ENCODE data around the gene CUL4A.

- TF ChIP-seq, protein P1, sequence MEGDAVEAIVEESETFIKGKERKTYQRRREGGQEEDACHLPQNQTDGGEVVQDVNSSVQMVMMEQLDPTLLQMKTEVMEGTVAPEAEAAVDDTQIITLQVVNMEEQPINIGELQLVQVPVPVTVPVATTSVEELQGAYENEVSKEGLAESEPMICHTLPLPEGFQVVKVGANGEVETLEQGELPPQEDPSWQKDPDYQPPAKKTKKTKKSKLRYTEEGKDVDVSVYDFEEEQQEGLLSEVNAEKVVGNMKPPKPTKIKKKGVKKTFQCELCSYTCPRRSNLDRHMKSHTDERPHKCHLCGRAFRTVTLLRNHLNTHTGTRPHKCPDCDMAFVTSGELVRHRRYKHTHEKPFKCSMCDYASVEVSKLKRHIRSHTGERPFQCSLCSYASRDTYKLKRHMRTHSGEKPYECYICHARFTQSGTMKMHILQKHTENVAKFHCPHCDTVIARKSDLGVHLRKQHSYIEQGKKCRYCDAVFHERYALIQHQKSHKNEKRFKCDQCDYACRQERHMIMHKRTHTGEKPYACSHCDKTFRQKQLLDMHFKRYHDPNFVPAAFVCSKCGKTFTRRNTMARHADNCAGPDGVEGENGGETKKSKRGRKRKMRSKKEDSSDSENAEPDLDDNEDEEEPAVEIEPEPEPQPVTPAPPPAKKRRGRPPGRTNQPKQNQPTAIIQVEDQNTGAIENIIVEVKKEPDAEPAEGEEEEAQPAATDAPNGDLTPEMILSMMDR (tag by site-specific recombination; IDR thresholded peaks at IDR 0.05) = no peak
- no peak for TF ChIP-seq ZNF175 (tag by site-specific recombination; IDR thresholded peaks at IDR 0.05)
- no peak for TF ChIP-seq ZNF174 (tag by site-specific recombination; IDR thresholded peaks at IDR 0.05)
- no peak for TF ChIP-seq IKZF3 (tag by site-specific recombination; IDR thresholded peaks at IDR 0.05)
- no peak for TF ChIP-seq MYNN (tag by site-specific recombination; IDR thresholded peaks at IDR 0.05; ENCODE audit: borderline replicate concordance)
- TF ChIP-seq ZNF221 (tag by site-specific recombination; IDR thresholded peaks at IDR 0.05; ENCODE audit: borderline replicate concordance) = no peak
- TF ChIP-seq ZNF223 (tag by site-specific recombination; IDR thresholded peaks at IDR 0.05) = no peak
- TF ChIP-seq ZNF138 (tag by site-specific recombination; IDR thresholded peaks at IDR 0.05; ENCODE audit: borderline replicate concordance) = no peak
- TF ChIP-seq ZNF707 (tag by site-specific recombination; IDR thresholded peaks at IDR 0.05) = no peak
- TF ChIP-seq ZNF157 (tag by site-specific recombination; IDR thresholded peaks at IDR 0.05) = no peak
- TF ChIP-seq, protein P2, sequence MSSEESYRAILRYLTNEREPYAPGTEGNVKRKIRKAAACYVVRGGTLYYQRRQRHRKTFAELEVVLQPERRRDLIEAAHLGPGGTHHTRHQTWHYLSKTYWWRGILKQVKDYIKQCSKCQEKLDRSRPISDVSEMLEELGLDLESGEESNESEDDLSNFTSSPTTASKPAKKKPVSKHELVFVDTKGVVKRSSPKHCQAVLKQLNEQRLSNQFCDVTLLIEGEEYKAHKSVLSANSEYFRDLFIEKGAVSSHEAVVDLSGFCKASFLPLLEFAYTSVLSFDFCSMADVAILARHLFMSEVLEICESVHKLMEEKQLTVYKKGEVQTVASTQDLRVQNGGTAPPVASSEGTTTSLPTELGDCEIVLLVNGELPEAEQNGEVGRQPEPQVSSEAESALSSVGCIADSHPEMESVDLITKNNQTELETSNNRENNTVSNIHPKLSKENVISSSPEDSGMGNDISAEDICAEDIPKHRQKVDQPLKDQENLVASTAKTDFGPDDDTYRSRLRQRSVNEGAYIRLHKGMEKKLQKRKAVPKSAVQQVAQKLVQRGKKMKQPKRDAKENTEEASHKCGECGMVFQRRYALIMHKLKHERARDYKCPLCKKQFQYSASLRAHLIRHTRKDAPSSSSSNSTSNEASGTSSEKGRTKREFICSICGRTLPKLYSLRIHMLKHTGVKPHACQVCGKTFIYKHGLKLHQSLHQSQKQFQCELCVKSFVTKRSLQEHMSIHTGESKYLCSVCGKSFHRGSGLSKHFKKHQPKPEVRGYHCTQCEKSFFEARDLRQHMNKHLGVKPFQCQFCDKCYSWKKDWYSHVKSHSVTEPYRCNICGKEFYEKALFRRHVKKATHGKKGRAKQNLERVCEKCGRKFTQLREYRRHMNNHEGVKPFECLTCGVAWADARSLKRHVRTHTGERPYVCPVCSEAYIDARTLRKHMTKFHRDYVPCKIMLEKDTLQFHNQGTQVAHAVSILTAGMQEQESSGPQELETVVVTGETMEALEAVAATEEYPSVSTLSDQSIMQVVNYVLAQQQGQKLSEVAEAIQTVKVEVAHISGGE (tag by site-specific recombination; conservative IDR thresholded peaks at IDR 0.05; ENCODE audit: low read depth) = no peak
- no peak for TF ChIP-seq ZNF148 (tag by site-specific recombination; IDR thresholded peaks at IDR 0.05; ENCODE audit: borderline replicate concordance)
- no peak for TF ChIP-seq ZNF302 (tag by site-specific recombination; IDR thresholded peaks at IDR 0.05; ENCODE audit: low read depth)
- no peak for TF ChIP-seq HOXC10 (CRISPR knock-in tag; IDR thresholded peaks at IDR 0.05)
Measured at GRCh38 chr13:113196970-113197737, 12.3 kb upstream of the CUL4A start.
